ENCODE measurements around the gene MAML3.
A peak's percentile ranks its signal among the peaks of the same experiment; 100 is the strongest.

MAML3 gene

DNA sequence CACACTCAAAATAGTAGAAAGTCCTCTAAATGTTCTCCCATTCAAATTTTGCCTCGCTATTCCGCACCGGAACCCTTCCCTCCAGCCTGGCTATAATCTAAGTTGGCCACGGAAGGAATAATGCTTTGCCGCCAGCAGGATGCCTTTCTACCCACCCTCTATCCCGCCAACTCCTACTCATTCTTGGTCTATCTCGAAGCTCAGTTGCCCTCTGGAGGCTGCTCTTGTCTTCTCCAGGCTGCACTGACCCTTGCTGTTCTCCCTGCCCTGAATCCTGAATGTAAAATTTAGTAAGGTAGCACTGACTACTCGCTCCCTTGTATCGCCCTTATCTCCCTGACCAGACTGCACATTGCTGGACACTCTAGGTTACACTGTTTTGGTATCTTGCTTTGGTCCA, 275.9 kb downstream of the MAML3 start:
- no peak overlapping the region for H3K27ac ChIP-seq (ENCODE audit: low read length)
- peaks cover 14% of the 10 kb centered on the region; the same call in 1 of the 2 replicates for H3K4me1 ChIP-seq (ENCODE audit: insufficient read depth, low read length)
- no peak overlapping the region for H3K9ac ChIP-seq (ENCODE audit: low read depth, low read length)
- no peak overlapping the region for H3K4me3 ChIP-seq (ENCODE audit: low read length)
- H3K36me3 ChIP-seq (ENCODE audit: insufficient read depth, low read depth, low read length) = no peaks in the 10 kb centered on the region
- no peaks in the 10 kb centered on the region for H3K27me3 ChIP-seq (ENCODE audit: insufficient read depth, low read length)
- peaks cover 5% of the 10 kb centered on the region; the same call in 1 of the 2 replicates for H3K9me3 ChIP-seq (ENCODE audit: insufficient read depth, low read depth, low read length)

DNA sequence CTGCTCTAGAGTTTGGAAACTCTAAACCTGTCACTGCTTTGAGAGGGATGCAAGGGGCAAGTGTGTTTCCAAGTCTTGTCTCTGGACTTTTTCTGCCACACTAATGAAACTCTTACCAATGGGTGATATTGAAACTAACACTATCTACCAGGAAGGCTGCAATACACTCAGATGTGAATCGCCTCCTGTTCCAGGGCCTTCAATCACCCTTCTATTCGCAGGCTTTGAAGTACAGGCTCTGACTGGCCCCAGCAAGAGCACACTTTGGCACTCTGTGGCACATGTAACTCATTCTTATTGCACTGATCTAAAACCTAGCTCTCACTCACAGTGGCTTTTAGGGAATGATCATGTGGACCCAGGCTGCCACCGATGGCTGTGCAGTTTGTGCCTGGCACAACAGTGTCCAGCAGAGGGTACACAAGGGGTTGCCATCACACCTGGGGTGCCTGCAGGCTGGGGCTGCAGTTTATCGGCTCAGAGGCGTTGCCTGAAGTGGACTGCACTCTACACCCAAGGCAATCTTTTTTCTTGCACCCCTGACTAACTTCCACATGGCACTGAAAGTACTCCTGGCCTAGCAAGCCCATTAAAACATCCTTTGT, 277.5 kb downstream of the MAML3 start:
- peaks cover 5% of the 10 kb centered on the region; the same call in 1 of the 2 replicates for H3K9me3 ChIP-seq (ENCODE audit: insufficient read depth, low read depth, low read length)
- no peak overlapping the region for H3K27ac ChIP-seq (ENCODE audit: low read length)
- no peaks in the 10 kb centered on the region for H3K36me3 ChIP-seq (ENCODE audit: insufficient read depth, low read depth, low read length)
- no peak overlapping the region for H3K4me3 ChIP-seq (ENCODE audit: low read length)
- H3K4me1 ChIP-seq (ENCODE audit: insufficient read depth, low read length) = peaks cover 15% of the 10 kb centered on the region; the same call in 1 of the 2 replicates
- no peak overlapping the region for H3K9ac ChIP-seq (ENCODE audit: low read depth, low read length)
- no peaks in the 10 kb centered on the region for H3K27me3 ChIP-seq (ENCODE audit: insufficient read depth, low read length)

DNA sequence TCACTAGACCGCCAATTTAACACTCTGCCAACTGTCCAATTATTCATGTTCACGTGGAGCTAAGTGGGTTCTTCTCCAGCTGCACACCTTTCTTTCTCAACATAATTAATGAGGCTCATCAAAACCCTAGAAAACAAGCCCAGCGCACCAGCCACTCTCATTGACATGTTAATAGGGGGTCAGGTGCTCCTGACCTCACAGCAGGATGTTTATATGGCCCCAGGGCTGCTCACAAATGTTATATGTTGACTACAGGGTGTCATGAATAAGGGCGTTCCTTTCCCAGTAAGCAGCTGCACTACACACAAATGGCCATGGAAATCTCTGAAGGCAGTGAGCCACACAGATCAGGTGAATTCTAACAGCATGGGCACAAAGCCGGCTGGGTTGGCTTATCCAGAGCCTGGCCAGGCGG, 278.6 kb downstream of the MAML3 start:
- peak overlapping the region; percentile 2; the same call in 1 of the 2 replicates for H3K4me3 ChIP-seq (ENCODE audit: low read length)
- H3K27ac ChIP-seq (ENCODE audit: low read length) = no peak overlapping the region
- no peaks in the 10 kb centered on the region for H3K27me3 ChIP-seq (ENCODE audit: insufficient read depth, low read length)
- H3K9ac ChIP-seq (ENCODE audit: low read depth, low read length) = no peak overlapping the region
- peaks cover 5% of the 10 kb centered on the region; the same call in 1 of the 2 replicates for H3K9me3 ChIP-seq (ENCODE audit: insufficient read depth, low read depth, low read length)
- H3K36me3 ChIP-seq (ENCODE audit: insufficient read depth, low read depth, low read length) = no peaks in the 10 kb centered on the region
- H3K4me1 ChIP-seq (ENCODE audit: insufficient read depth, low read length) = peaks cover 17% of the 10 kb centered on the region; the same call in 1 of the 2 replicates

DNA sequence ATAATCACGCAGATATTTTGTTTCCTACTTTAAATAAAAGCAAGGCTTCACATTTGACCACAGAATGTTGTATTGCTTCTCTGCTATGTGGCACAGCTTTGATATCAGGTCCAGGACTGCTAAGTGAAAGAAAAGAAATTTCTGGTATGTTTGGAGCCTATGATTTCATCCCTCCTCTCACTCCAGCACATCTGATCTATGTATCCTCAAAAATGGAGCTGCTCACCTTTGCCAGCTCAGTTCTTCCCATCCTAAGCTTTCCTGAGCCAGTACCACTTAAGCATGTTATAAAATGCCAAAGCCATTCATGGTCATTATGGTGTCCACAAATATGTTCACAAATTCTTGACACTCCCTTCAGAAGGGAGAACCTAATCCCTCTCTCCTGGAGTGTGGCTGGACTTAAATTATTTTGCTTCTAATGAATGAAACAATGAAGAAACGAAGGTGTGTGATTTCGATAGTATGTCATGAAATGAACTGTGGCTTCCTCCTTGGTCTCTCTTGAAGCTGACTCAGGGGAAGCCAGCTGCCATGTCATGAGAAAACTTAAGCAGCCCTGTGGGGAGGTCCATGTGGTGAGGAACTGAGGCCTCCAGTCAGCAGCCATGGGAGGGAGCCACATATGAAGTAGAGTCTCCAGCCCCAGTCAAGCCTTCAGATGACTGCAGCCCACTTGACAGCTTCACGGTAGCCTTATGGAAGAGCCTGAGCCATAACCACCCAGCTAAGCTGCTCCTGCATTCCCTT, 280.7 kb downstream of the MAML3 start:
- Histone ChIP-seq H3K9me3 (ENCODE audit: insufficient read depth, low read depth, low read length) (peaks cover 5% of the 10 kb centered on the region; the same call in 1 of the 2 replicates), H3K36me3 (ENCODE audit: insufficient read depth, low read depth, low read length) (no peaks in the 10 kb centered on the region), H3K27ac (ENCODE audit: low read length) (no peak overlapping the region), H3K4me1 (ENCODE audit: insufficient read depth, low read length) (peaks cover 17% of the 10 kb centered on the region; the same call in 1 of the 2 replicates), H3K27me3 (ENCODE audit: insufficient read depth, low read length) (no peaks in the 10 kb centered on the region), H3K4me3 (ENCODE audit: low read length) (no peak overlapping the region), H3K9ac (ENCODE audit: low read depth, low read length) (no peak overlapping the region)

DNA sequence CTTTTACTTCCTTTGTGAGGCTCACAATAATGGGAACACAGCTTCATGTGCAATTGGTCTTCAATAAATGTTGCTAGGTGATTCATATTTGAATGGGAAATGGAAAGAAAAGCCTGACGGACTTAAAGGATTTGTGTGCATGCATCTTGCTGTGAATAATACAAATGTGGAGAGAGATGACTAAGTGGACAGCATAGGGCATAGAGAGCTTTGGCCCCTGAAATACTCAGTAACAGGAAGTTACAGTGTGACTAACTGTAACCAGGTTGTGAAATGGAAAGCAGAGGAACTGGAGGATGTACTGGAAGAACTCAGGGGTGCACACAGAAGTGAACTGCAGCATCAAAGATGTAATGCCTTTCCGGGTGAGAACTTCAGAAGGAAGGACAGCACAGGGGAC, 281.7 kb downstream of the MAML3 start:
- peaks cover 17% of the 10 kb centered on the region; the same call in 1 of the 2 replicates for H3K4me1 ChIP-seq (ENCODE audit: insufficient read depth, low read length)
- H3K9me3 ChIP-seq (ENCODE audit: insufficient read depth, low read depth, low read length) = peaks cover 5% of the 10 kb centered on the region; the same call in 1 of the 2 replicates
- H3K9ac ChIP-seq (ENCODE audit: low read depth, low read length) = no peak overlapping the region
- no peak overlapping the region for H3K4me3 ChIP-seq (ENCODE audit: low read length)
- H3K36me3 ChIP-seq (ENCODE audit: insufficient read depth, low read depth, low read length) = no peaks in the 10 kb centered on the region
- no peaks in the 10 kb centered on the region for H3K27me3 ChIP-seq (ENCODE audit: insufficient read depth, low read length)
- no peak overlapping the region for H3K27ac ChIP-seq (ENCODE audit: low read length)

DNA sequence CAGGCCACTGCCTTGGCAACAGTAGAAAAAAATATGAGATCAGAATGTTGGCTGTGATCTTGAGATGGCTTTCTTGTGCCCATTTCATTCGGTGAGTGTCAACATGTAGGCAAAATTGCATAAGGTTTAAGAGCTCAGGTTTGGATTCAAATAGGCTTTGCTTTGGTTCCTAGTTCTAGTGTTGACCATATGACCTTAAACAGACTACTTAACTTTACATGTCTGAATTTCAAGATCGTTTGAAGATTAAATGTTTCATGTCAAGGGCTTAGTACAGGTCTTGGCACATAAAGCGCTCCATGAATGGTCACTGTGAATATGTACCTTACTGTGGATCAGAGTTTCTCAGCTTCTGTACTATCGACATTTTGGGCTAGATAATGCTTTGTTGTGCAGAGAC, 284.2 kb downstream of the MAML3 start:
- Histone ChIP-seq H3K27me3 (ENCODE audit: insufficient read depth, low read length) (no peaks in the 10 kb centered on the region), H3K27ac (ENCODE audit: low read length) (no peak overlapping the region), H3K9me3 (ENCODE audit: insufficient read depth, low read depth, low read length) (peaks cover 5% of the 10 kb centered on the region; the same call in 1 of the 2 replicates), H3K4me1 (ENCODE audit: insufficient read depth, low read length) (peaks cover 3% of the 10 kb centered on the region; the same call in 1 of the 2 replicates), H3K4me3 (ENCODE audit: low read length) (no peak overlapping the region), H3K9ac (ENCODE audit: low read depth, low read length) (no peak overlapping the region), H3K36me3 (ENCODE audit: insufficient read depth, low read depth, low read length) (no peaks in the 10 kb centered on the region)

DNA sequence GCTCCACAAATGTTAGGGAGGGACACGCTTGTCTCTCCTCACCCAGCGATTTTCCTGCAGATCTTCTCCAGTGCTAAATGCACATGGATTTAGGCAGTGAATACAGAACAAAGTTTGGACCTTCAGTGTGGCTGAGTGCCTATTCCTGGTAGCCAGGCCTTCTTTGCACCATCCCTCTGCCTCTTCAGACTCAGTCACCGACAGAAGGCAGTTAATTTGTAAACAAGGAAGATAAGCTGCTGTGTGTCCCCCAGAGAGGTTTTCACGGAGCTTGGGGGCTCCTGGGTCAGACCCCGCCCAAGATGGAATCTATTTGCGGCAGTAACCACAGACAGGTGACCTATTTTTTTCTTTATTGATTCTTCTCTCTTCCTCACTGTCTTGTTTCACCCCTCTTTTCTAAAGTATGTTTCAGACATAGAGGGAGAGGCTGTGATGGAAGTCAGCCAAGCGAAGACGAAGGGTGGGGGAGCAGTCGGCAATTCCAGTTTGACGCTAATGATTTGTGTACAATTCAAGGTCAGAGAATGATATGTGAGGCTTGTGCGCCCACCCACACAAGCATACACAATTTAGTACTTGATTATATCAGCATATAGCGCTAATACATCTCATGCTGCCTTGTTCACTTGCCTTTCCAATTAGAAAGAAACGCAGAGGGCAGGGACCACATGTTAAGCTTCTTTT, 287.6 kb downstream of the MAML3 start:
- Histone ChIP-seq H3K4me1 (ENCODE audit: insufficient read depth, low read length) (peaks cover 2% of the 10 kb centered on the region; the same call in 1 of the 2 replicates), H3K9ac (ENCODE audit: low read depth, low read length) (no peak overlapping the region), H3K9me3 (ENCODE audit: insufficient read depth, low read depth, low read length) (no peaks in the 10 kb centered on the region), H3K27ac (ENCODE audit: low read length) (no peak overlapping the region), H3K4me3 (ENCODE audit: low read length) (no peak overlapping the region), H3K36me3 (ENCODE audit: insufficient read depth, low read depth, low read length) (no peaks in the 10 kb centered on the region), H3K27me3 (ENCODE audit: insufficient read depth, low read length) (no peaks in the 10 kb centered on the region)

DNA sequence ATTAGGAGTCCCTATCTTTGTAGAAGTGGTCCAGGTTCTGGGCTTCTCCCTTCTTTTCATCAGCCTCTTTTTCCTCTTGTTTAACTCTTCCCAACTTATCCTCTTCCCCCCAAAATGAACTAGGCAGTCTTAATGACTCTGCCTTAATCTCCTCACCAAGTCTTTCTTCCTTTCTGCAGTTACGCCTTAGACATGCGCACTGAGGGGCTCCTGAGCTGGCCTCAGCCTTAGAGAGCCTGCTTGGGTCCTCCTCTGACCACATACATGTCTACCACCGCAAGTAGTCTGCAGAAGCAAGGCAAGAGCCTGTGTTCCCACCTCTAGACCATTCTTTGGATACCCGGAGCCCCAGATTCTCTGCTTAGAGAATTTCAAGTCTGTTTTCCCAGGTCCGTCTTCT, 288.4 kb downstream of the MAML3 start:
- Histone ChIP-seq H3K9me3 (ENCODE audit: insufficient read depth, low read depth, low read length) (no peaks in the 10 kb centered on the region), H3K27me3 (ENCODE audit: insufficient read depth, low read length) (no peaks in the 10 kb centered on the region), H3K27ac (ENCODE audit: low read length) (no peak overlapping the region), H3K4me1 (ENCODE audit: insufficient read depth, low read length) (no peaks in the 10 kb centered on the region), H3K36me3 (ENCODE audit: insufficient read depth, low read depth, low read length) (no peaks in the 10 kb centered on the region), H3K4me3 (ENCODE audit: low read length) (no peak overlapping the region), H3K9ac (ENCODE audit: low read depth, low read length) (no peak overlapping the region)

DNA sequence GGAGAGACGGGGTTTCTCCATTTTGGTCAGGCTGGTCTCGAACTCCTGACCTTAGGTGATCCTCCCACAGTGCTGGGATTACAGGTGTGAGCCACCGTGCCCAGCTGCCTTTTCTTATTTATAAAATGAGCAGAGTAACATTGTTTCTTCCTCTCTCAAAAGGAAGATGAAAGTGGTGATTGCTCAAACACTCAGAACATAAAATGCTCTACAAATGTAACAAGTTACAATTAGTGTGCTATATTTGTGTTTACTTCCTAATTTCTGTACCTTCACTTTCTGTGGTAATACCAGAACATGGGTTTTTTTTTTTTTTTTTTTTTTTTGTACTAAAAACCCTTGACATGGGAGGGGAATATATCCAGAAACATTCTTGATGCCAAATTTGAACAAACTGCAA, 290.5 kb downstream of the MAML3 start:
- Histone ChIP-seq H3K9ac (ENCODE audit: low read depth, low read length) (no peak overlapping the region), H3K4me3 (ENCODE audit: low read length) (no peak overlapping the region), H3K36me3 (ENCODE audit: insufficient read depth, low read depth, low read length) (no peaks in the 10 kb centered on the region), H3K27me3 (ENCODE audit: insufficient read depth, low read length) (no peaks in the 10 kb centered on the region), H3K4me1 (ENCODE audit: insufficient read depth, low read length) (peaks cover 4% of the 10 kb centered on the region; the same call in 1 of the 2 replicates), H3K9me3 (ENCODE audit: insufficient read depth, low read depth, low read length) (no peaks in the 10 kb centered on the region), H3K27ac (ENCODE audit: low read length) (no peak overlapping the region)

DNA sequence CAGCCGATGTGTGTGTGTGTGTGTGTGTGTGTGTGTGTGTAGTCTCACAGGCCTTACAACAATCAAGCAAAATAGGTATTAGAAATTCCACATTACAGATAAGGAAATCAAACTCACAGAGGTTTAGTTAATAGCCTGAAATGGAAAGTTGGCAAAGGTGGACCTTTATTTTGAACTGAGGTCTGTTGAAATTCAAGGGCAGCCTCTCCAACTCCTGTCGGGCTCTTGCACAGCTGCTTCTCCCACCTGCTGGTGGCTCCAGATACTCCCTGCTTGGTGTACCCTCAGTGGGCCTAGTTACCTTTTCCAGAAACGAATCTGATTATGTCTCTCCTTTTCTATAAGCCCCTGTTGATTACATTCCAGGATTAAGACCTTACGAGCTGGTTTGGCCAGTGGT, 292.5 kb downstream of the MAML3 start:
- no peak overlapping the region for H3K4me3 ChIP-seq (ENCODE audit: low read length)
- H3K9me3 ChIP-seq (ENCODE audit: insufficient read depth, low read depth, low read length) = no peaks in the 10 kb centered on the region
- no peaks in the 10 kb centered on the region for H3K27me3 ChIP-seq (ENCODE audit: insufficient read depth, low read length)
- peaks cover 11% of the 10 kb centered on the region; the same call in 1 of the 2 replicates for H3K4me1 ChIP-seq (ENCODE audit: insufficient read depth, low read length)
- no peak overlapping the region for H3K9ac ChIP-seq (ENCODE audit: low read depth, low read length)
- no peaks in the 10 kb centered on the region for H3K36me3 ChIP-seq (ENCODE audit: insufficient read depth, low read depth, low read length)
- no peak overlapping the region for H3K27ac ChIP-seq (ENCODE audit: low read length)

DNA sequence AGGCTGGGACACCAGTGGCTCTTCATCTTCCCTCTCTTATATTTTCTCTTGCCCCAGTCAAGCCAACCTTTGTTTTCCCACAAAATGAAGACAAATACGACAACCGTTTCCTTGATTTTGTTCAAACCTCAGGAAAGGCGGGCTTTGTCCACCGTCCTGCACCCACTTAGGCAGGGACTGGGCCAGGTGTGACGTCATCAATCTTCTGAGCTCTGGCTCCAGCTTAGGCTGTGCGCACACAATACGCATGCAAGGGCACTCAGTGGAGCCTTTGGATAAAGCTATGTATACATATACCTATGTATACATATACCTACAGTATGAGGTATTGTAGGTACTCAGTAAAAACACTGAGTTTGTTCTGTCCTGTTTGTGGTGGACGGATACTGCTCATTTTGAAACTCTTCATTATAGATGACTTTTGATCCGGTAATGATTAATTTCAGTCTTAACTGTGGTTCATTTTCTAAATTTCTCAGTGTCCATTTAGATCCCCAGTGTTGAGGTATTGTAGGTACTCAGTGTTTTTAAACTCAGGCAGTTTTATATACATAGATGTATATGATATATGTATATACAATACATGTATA, 293.5 kb downstream of the MAML3 start:
- Histone ChIP-seq H3K4me1 (ENCODE audit: insufficient read depth, low read length) (peaks cover 15% of the 10 kb centered on the region; the same call in 1 of the 2 replicates), H3K9me3 (ENCODE audit: insufficient read depth, low read depth, low read length) (no peaks in the 10 kb centered on the region), H3K27me3 (ENCODE audit: insufficient read depth, low read length) (no peaks in the 10 kb centered on the region), H3K36me3 (ENCODE audit: insufficient read depth, low read depth, low read length) (no peaks in the 10 kb centered on the region), H3K27ac (ENCODE audit: low read length) (no peak overlapping the region), H3K4me3 (ENCODE audit: low read length) (no peak overlapping the region), H3K9ac (ENCODE audit: low read depth, low read length) (no peak overlapping the region)

Data from iPS-20b (cell line).